Mesothelial cell of epicardium (in vitro differentiated cells): ENCODE measurements around the gene CFAP99. TPM values are rescaled to one million over a fixed set of nuclear protein-coding genes. Genes with fewer than 3 reads are reported as not detected.

Source experiments
- DNase-seq, 2 experiments: peaks; one replicate each; pipeline ENCODE4 v3.0.0; 2021; ENCODE audit warnings: low spot score in 2 of 2; ENCODE audit not compliant: unreplicated experiment in 2 of 2
- H3K27ac Mint-ChIP-seq: 2 replicates; pipeline ENCODE4 v1.8.0; 2021; ENCODE audit warnings: mixed read lengths
- H3K27me3 Mint-ChIP-seq: 2 replicates; pipeline ENCODE4 v1.8.0; 2021; ENCODE audit warnings: low read depth, mixed read lengths
- H3K36me3 Mint-ChIP-seq: 2 replicates; pipeline ENCODE4 v1.8.0; 2021; ENCODE audit warnings: mixed read lengths
- H3K4me1 Mint-ChIP-seq: 2 replicates; pipeline ENCODE4 v1.8.0; 2021; ENCODE audit warnings: mixed read lengths
- H3K4me3 Mint-ChIP-seq: 2 replicates; pipeline ENCODE4 v1.8.0; 2021; ENCODE audit warnings: mild to moderate bottlenecking, moderate library complexity, mixed read lengths
- H3K9me3 Mint-ChIP-seq: 2 replicates; pipeline ENCODE4 v1.8.0; 2021; ENCODE audit warnings: mixed read lengths
- total RNA-seq: library from RNA; stranded (reverse); gene quantifications from 3 replicates; pipeline ENCODE4 v1.2.1, GENCODE V29; 2021
- TF ChIP-seq, protein P1 (sequence below): fragments of 200-600 bp; sonication (generic); IDR thresholded peaks from one replicate; pipeline ENCODE4 v1.5.0; 2021; ENCODE audit warnings: antibody characterized with exemption; ENCODE audit not compliant: unreplicated experiment

Gene CFAP99
- total RNA-seq, 1 donor from 2014 or later, result not detected

DNA sequence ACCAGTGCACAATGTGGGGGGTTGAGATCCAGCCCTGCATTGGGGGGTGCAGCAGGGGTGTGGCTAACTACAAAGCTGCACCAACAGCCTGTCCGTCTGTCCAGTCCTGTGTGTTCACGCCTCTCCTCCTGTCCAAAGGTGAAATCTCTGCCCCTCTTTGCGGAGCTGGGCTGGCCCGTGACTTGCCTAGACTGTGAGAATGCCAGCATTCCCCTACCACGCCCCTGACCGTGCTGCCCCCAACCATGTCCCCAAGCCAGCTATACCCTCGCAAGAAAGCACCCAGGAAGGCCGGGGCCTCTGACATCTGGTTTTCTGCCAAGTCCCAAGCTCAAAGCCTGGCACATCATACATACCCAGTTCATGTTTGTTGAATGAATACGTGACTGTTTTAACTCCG is 19.5 kb upstream of the CFAP99 start:
- peaks cover 15% of the 10 kb centered on the region for H3K27me3 Mint-ChIP-seq
- DNase-seq, result no peak
- no peaks in the 10 kb centered on the region for H3K9me3 Mint-ChIP-seq
- H3K27ac Mint-ChIP-seq, result no peak overlapping the region
- H3K36me3 Mint-ChIP-seq, result no peaks in the 10 kb centered on the region
- TF ChIP-seq, protein P1, sequence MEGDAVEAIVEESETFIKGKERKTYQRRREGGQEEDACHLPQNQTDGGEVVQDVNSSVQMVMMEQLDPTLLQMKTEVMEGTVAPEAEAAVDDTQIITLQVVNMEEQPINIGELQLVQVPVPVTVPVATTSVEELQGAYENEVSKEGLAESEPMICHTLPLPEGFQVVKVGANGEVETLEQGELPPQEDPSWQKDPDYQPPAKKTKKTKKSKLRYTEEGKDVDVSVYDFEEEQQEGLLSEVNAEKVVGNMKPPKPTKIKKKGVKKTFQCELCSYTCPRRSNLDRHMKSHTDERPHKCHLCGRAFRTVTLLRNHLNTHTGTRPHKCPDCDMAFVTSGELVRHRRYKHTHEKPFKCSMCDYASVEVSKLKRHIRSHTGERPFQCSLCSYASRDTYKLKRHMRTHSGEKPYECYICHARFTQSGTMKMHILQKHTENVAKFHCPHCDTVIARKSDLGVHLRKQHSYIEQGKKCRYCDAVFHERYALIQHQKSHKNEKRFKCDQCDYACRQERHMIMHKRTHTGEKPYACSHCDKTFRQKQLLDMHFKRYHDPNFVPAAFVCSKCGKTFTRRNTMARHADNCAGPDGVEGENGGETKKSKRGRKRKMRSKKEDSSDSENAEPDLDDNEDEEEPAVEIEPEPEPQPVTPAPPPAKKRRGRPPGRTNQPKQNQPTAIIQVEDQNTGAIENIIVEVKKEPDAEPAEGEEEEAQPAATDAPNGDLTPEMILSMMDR, result no peak
- no peak overlapping the region for H3K4me3 Mint-ChIP-seq
- peaks cover 19% of the 10 kb centered on the region for H3K4me1 Mint-ChIP-seq

DNA sequence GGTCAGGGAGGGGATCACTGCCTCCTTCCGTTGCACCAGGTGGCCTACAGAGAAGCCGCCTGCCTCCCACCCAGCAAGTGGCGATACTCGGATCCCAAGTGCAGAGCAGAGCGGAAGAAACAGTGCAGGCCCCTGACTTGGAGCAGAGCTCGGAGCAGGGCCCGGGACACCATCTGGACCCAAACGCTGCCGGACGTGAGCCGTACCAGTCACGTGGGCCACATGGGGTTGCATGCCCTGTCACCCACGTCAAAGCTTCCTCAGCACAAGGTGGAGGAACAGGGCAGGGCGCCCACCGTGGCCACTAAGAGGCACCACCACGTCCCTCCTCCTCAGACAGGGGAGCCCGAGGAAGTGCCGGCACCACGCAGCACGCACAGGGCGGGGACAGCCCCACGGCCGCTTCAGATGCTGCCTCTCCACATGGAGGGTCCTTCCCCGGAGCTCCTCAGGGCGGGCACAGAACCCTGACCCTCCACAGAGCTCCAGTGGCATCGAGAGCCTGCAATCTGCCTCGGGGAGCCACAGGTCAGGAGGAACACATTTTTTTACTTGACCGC is 19.0 kb upstream of the CFAP99 start:
- Mint-ChIP-seq H3K27ac (no peak overlapping the region), H3K36me3 (no peaks in the 10 kb centered on the region), H3K4me3 (no peak overlapping the region), H3K27me3 (peaks cover 16% of the 10 kb centered on the region), H3K9me3 (no peaks in the 10 kb centered on the region), H3K4me1 (peaks cover 16% of the 10 kb centered on the region)
- no peak for DNase-seq
- TF ChIP-seq, protein P1, result no peak

DNA sequence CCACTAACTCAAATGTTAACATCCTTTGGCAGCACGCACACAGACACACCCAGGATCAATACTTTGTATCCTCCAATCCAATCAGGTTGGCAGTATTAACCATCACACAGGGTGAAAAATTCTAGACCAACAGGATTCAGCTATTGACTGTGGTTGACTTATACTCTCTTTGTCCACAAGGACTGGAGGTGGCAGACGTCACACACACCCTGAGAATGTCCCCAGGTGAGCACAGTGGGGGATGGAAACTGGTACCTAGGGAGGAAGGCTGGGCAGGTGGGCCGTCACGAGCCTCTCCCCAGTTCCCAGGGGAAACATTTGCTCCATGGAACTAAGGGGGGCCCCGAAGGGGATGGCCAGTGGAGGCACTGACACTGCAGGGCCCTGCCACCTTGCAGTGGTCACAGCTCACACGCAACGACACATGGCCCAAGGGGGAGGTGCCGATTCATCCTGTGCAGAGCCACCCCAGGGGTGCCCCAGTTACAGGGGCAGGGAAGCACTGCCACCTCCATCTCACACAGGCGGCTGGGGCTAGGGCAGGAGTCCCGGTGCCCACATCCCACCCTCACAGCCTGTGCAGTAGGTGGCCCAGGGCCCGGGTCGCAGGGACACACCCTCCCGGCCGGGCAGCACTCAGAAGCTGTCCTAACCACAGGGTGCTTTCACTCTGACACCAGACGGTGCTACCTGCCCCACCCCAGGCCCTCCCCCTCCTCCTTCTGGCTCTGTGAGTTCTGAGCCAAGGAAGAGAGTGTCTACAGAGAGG is 17.7 kb upstream of the CFAP99 start:
- DNase-seq, result no peak
- Mint-ChIP-seq H3K9me3 (no peaks in the 10 kb centered on the region), H3K36me3 (no peaks in the 10 kb centered on the region), H3K4me1 (peaks cover 11% of the 10 kb centered on the region), H3K27me3 (peaks cover 16% of the 10 kb centered on the region), H3K27ac (no peak overlapping the region), H3K4me3 (peak overlapping the region; percentile 65)
- TF ChIP-seq, protein P1, result no peak

DNA sequence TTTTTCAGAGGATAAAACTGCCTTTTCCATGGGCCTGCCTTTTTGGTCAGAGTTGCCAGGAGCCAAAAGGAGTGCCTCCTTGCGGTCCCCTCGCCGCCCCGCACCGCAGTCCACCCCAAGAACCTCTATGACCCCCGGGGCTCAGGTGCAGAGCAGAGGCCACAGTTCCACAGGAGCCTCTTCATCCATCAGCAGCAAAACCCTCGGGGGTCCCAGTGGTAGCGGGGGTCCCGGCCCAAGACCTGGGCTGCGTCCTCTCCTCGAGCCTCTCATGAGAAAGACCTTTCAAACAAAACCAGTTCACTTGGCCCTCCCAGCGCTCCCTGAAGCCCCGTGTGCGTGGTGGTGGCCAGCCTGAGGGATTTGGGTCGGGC is 17.2 kb upstream of the CFAP99 start:
- Mint-ChIP-seq H3K27ac (no peak overlapping the region), H3K4me3 (peak overlapping the region; percentile 65), H3K27me3 (peaks cover 16% of the 10 kb centered on the region), H3K36me3 (no peaks in the 10 kb centered on the region), H3K4me1 (peaks cover 11% of the 10 kb centered on the region), H3K9me3 (no peaks in the 10 kb centered on the region)
- no peak for DNase-seq
- TF ChIP-seq, protein P1, result no peak

DNA sequence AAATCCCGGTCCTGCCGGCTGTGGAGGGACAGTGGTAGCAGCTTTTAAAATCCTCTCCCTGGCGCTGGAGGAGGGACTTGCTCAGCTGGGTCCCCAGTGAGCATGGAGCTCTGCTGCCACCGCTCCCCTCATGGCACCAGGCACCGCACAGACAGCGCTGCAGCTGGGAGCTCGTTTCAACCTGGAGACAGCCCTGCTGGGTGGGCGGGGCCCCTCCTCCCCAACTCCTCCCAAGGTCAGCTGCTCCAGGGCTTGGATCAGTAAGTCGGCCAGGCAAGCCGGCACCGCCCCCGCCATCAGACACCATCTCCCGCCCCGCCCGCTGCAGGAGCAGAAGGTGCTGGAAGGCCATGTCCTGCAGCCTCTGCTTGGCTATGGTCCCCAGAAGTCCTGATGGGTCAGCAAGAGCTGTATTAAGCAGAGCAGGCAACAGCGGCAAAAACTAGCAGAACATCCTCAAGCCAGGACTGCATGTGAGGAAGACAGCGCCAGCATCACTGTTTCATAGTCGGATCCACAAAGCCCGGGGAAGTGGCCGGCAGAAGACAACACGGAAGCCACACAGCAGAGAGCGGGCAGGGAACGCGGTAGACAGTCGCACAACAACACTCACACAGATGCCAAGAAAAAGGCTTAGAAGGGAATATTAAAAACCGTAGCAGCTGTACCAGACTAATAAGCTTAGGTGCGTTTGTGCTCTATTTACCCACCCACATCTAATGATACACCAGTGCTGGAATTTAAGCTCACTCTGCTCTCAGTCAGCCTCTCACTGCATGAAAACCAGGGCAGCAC is 16.5 kb upstream of the CFAP99 start:
- Mint-ChIP-seq H3K4me1 (peaks cover 11% of the 10 kb centered on the region), H3K36me3 (no peaks in the 10 kb centered on the region), H3K4me3 (peak overlapping the region; percentile 65), H3K27me3 (peaks cover 16% of the 10 kb centered on the region), H3K9me3 (no peaks in the 10 kb centered on the region), H3K27ac (no peak overlapping the region)
- DNase-seq, result peak in 1 of 2 experiments; percentile 53
- TF ChIP-seq, protein P1, result no peak
